NCI-H345 (cell line): ENCODE results near the gene S100A13.

Source experiments
- DNase-seq: peaks from one replicate; lab custom pipeline; 2025; lab: John Stamatoyannopoulos, UW

S100A13 gene

GRCh38 chr1:153569465-153569864 is 57.8 kb downstream of the S100A13 start:
- no peak for DNase-seq
